SH-SY5Y (cell line): ENCODE data around the gene NPFF.

Experiments used
- GATA2 ChIP-seq: IDR thresholded peaks from 2 replicates; pipeline ENCODE4 v1.6.1; 2011; ENCODE audit warnings: mild to moderate bottlenecking, low read depth, low read length
- GATA3 ChIP-seq: IDR thresholded peaks from 2 replicates; pipeline ENCODE4 v1.6.1; 2011; ENCODE audit warnings: low read depth, mild to moderate bottlenecking, low read length, moderate library complexity

- TF ChIP-seq GATA3 (no peak), GATA2 (no peak)
These were observed 23.6 kb upstream of the NPFF start for GRCh38 chr12:53530920-53531319.
